G401 (cell line): ENCODE measurements around the gene SERPINA1. TPM values are rescaled to one million over a fixed set of nuclear protein-coding genes. Genes with fewer than 3 reads are reported as not detected.
"Not testable (repeated sequence)": the region's sequence is repeated elsewhere in the genome, so short reads cannot be mapped to it uniquely, and the experiment has no call there.

Source experiments
- DNase-seq: peaks from one replicate; pipeline ENCODE4 v3.0.0-alpha.2; 2015; ENCODE audit warnings: low spot score
- in situ Hi-C: cut with HindIII; loops from 2 replicates; pipeline ENCODE4 v1.10.0; 2016; ENCODE audit warnings: low sequenced_read_pairs, mixed read lengths
- total RNA-seq: library from RNA; depleted of rRNA; stranded (reverse); fragments of >200 nt; shearing (Covaris generic); gene quantifications from 2 replicates; pipeline ENCODE4 v1.2.3, GENCODE V29; 2014; rRNA removed

SERPINA1 gene
- total RNA-seq = not detected in 2 replicates

- in situ Hi-C loops = no loop called here
- no peak for DNase-seq
Observed at GRCh38 chr14:94388384-94389103, at the start of gene SERPINA1. TSS of gene SERPINA1 (minus strand) at chr14:94388602. CDS start at chr14:94383237, 5,365 bp downstream.

DNA sequence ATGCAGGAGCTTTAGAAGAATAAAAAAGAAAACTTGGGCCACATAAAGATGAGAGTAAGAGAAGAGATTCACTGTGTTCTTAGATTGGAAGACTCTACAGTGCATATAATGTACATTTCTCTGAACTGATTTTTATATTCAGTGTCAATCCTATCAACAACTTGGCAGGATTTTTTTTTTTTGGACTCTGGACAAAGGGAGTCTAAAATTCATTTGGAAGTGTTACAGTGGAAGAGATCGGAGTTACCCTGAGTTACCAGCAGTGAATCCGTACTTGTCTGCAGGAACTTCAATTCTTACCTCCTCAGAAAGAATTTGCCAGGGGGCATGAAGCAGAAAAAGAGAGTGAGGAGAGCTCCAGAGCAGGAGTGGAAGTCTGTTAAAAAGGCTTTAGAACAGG is 40.2 kb upstream of the SERPINA1 start:
- DNase-seq = no peak
- in situ Hi-C loops = no loop called here

- in situ Hi-C loops = no loop called here
- no peak for DNase-seq
Observed at GRCh38 chr14:94427016-94427613, 38.7 kb upstream of the SERPINA1 start.

DNA sequence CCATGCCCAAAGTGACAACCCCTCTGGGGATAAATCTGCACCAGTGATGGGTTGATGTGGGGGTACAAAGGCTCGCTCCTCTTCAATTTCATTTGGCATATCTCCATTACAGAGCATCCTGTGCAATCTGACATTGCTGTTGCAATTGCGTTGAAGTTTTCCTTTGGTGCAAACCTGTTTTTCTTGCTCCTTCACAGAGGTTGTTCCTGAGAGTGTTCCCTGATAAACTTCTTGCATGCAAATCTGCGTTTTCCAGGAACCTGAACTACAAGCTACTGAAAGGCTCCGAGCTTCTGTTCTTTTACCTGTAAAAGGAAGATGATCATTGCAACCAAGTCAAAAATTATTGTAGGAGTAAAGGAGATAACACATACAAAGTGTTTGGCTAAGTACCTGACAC is 38.1 kb upstream of the SERPINA1 start:
- in situ Hi-C loops = no loop called here
- no peak for DNase-seq

DNA sequence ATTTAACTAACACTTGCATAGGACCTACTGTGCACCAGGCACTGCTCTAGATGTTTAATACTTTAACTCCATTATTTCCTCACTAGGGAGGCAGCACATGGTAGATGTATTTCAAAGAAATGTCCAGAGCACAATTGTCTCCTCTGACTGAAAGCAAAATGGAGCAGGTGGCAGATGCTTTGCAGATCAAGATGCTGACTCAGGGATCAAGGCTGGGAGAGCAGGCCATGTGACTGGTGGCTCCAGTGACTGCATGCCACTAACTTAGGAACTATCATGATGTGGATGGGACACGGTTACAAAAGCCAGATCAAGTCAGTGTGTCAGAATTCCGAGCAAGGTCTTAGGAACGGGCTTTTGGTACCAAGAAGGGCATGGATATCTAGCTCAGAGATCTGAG is 36.0 kb upstream of the SERPINA1 start:
- DNase-seq = no peak
- in situ Hi-C loops = no loop called here

DNA sequence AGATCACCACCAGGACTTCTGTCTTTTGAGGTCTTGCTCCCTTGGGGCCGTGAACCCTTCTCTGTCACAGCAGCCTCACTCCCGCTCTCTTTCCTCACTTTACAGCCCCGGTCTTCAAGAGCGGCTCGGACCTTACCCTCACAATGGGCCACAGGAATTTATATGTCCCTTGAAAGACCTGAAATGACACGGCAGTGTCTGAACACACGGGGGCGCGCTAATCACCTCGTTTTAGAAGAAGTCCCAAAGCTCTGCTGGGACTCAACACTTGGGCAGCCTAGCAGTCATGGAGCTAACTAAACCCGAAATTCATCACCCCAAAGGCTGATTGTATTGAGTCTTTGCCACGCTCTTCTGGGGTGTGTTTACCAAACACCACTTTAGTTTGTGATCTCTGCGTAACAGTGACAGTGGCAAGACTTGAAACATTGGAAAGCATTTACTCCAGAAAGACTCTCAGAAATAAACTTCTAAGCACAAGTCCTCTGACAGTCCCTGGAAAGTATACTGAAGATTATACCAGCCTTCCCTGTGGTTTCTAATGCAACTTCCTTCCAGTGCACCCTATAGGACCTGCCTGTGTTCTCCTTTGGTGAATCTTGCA is 35.2 kb upstream of the SERPINA1 start:
- in situ Hi-C loops = no loop called here
- DNase-seq = peak; percentile 50

GRCh38 chr14:94421316-94421715 is 32.9 kb upstream of the SERPINA1 start:
- in situ Hi-C loops = no loop called here
- DNase-seq = no peak

GRCh38 chr14:94417497-94418205 is 29.2 kb upstream of the SERPINA1 start:
- DNase-seq, in situ Hi-C loops: not testable (repeated sequence)

GRCh38 chr14:94412671-94413638 is 24.6 kb upstream of the SERPINA1 start:
- in situ Hi-C loops = no loop called here
- DNase-seq = no peak

DNA sequence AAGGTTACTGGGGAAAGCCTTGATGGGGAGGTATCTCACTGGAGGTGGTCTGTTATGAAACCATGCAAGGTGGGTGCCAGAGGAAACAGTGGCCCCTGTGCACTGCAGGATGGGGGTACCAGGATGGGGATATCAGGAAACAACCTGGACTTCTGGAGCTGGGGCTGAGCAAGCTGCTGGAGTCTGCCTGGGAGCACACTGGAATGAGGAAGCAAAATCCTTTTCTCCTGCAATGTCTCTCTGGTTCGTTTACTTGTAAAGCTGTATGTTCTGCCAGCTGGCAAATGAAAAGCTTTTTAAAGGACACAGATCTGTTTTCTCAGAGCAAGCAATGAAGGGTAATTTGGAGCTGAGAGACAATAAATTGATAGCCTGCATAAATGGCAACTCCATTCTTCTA is 23.2 kb upstream of the SERPINA1 start:
- in situ Hi-C loops = no loop called here
- DNase-seq = no peak

GRCh38 chr14:94409430-94409829 is 21.0 kb upstream of the SERPINA1 start:
- DNase-seq, in situ Hi-C loops: not testable (repeated sequence)

DNA sequence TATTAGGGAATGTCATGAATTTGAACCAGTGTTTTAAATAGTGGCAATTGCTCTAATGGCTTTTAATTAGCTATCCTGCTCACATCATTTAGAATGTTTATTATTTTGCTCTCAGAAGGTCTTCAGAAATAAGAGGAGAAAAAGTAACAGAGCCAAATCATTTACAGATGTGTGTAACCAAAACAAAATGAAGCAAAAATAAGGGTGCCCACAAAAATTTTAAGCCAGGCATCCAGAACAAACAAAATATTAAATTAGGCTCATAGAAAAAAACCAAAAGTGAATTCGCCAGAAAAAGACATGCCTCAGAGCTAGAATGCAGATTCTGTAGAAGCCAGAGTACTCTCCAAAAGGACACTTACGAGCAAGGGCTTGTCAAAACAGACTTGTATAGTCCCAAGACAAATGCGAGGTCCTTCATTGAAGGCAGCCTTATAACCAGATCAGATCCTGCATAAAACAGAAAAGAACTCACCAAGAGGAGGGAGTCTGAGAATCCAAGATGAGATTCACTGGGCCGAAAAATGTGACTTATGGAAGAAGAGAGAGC is 20.2 kb upstream of the SERPINA1 start:
- no peak for DNase-seq
- in situ Hi-C loops = no loop called here

DNA sequence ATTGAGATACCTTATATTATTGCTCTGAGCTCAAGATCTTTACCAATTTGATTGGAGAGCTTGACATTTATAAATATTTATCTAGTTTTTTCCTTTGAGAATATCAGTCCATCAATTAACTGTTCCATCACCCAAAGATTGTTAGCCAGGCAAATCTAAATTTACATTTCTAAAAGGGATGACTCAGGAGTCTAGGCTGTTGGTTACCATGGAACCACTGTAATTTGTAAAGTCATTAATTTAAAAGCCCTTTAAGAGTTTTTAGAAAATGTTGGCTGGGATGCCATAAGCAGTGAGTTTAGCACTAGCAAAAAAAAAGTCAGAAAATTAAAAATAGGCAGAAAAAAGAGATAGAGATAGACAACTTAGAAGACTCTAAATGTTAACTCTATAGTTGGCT is 19.5 kb upstream of the SERPINA1 start:
- in situ Hi-C loops = no loop called here
- DNase-seq = no peak

GRCh38 chr14:94406910-94407309 is 18.5 kb upstream of the SERPINA1 start:
- no peak for DNase-seq
- in situ Hi-C loops = no loop called here

- no peak for DNase-seq
- in situ Hi-C loops = no loop called here
Observed at GRCh38 chr14:94405486-94405885, 17.1 kb upstream of the SERPINA1 start.

DNA sequence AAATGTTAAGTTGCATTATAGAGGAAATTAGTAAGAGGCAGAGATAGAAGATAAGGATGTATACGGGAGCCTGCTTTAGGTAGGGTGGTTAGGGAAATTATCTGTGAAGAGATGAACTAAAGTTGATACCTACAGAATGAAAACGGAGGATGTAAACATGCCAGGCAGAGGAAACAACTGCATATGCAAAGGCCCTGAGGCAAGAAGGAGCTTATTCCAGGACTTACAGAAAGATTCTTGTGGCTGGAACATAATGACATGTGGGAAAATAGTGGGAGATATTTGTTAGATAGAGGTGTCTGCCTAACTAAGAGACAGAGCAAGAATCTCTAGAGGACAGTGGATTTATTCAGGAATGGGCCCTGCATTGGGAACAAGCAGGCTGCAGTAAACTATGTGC is 16.2 kb upstream of the SERPINA1 start:
- DNase-seq = no peak
- in situ Hi-C loops = no loop called here

- in situ Hi-C loops = no loop called here
- DNase-seq = no peak
Observed at GRCh38 chr14:94403312-94403932, 15.0 kb upstream of the SERPINA1 start.

DNA sequence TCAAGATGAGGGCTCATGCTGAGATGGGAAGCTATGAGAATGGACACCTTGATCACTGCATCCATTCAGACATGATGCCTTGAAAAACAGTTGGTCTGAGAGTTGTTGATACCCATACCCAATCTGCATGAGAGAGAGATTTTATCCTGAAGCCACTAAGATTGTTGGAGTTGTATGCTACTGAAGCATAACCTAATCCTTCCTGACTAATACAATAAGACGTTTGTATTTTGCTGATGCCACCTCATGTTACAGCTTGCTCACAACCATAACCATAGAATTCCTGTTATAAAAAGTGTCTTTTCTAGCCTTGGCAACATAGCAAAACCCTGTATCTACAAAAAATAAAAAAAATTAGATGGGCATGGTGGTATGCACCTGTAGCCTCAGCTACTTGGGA is 12.7 kb upstream of the SERPINA1 start:
- in situ Hi-C loops = no loop called here
- no peak for DNase-seq
